GM18907 (cell line): Measurements from ENCODE around the gene GPR108.

Experiments
- ATAC-seq: cut with Tn5 transposase; IDR thresholded peaks from one replicate; pipeline ENCODE4 v1.9.1; 2021; ENCODE audit warnings: mild to moderate bottlenecking, moderate library complexity; ENCODE audit not compliant: unreplicated experiment

The GPR108 gene

GRCh38 chr19:6682607-6683128, 54.7 kb downstream of the GPR108 start:
- no peak for ATAC-seq

- ATAC-seq, result no peak
Observed at GRCh38 chr19:6680141-6680540, 57.2 kb downstream of the GPR108 start.
